ENCODE measurements around the gene PGLYRP2.
"Not testable (repeated sequence)": the region's sequence is repeated elsewhere in the genome, so short reads cannot be mapped to it uniquely, and the experiment has no call there.

The PGLYRP2 gene, protein sequence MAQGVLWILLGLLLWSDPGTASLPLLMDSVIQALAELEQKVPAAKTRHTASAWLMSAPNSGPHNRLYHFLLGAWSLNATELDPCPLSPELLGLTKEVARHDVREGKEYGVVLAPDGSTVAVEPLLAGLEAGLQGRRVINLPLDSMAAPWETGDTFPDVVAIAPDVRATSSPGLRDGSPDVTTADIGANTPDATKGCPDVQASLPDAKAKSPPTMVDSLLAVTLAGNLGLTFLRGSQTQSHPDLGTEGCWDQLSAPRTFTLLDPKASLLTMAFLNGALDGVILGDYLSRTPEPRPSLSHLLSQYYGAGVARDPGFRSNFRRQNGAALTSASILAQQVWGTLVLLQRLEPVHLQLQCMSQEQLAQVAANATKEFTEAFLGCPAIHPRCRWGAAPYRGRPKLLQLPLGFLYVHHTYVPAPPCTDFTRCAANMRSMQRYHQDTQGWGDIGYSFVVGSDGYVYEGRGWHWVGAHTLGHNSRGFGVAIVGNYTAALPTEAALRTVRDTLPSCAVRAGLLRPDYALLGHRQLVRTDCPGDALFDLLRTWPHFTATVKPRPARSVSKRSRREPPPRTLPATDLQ

GRCh38 chr19:15479391-15480345 is at the start of gene PGLYRP2:
PGLYRP2 (minus strand) TSS chr19:15479501; CDS start chr19:15479371, 130 bp downstream.
- no peak for DNase-seq (ENCODE audit: low read depth, low spot score)

GRCh38 chr19:15527705-15528104 is 48.4 kb upstream of the PGLYRP2 start:
- DNase-seq (ENCODE audit: low read depth, low spot score): no peak

- DNase-seq (ENCODE audit: low read depth, low spot score): no peak
Measured at GRCh38 chr19:15526408-15526807, 47.1 kb upstream of the PGLYRP2 start.

GRCh38 chr19:15525291-15525690 is 46.0 kb upstream of the PGLYRP2 start:
- DNase-seq (ENCODE audit: low read depth, low spot score): no peak

DNA sequence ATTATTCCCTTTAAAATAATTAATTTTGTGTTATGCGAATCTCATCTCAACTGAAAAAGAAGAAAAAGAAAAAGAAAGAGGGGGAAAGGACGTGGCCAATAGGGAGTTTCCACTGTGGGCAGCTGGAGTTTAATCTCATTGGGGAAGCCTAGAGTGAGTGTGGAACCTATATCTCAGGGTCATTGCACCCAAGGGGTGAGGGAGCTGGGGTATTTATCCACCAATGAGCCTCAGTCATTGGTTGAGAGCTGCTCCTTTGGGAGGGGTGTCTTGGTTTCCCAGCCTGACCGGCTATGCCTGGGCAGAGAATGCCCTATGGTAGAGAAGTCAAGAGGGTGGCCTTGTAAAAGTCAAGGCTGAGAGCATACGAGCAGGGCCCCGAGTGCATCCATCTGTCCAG is 45.5 kb upstream of the PGLYRP2 start:
- no peak for DNase-seq (ENCODE audit: low read depth, low spot score)

DNA sequence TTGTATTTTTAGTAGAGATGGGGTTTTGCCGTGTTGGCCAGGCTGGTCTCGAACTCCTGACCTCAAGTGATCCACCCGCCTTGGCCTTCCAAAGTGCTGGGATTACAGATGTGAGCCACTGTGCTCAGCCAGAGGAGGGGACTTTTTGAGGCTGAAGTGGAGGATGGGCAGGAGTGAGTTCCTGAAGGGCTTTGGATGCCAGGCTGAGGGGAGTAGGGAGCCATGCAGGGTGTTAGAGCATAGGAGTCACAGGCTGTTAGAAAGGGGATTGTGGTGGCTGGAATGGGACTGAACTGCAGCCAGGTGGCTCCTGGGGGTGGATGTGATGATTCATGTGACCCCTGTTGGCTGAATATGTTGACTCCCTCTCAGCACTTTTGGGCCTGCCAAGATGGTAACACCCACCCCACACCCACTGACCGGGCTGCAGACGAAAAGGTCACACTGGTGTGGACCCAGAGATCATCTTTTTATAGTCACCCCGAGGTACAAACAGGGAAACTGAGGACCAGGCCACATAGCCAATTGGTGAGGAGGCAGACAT is 40.2 kb upstream of the PGLYRP2 start:
- no peak for DNase-seq (ENCODE audit: low read depth, low spot score)

GRCh38 chr19:15517778-15518177 is 38.5 kb upstream of the PGLYRP2 start:
- DNase-seq (ENCODE audit: low read depth, low spot score): no peak

- DNase-seq (ENCODE audit: low read depth, low spot score): no peak
Measured at GRCh38 chr19:15516363-15516762, 37.1 kb upstream of the PGLYRP2 start.

- not testable (repeated sequence) for DNase-seq (ENCODE audit: low read depth, low spot score)
Measured at GRCh38 chr19:15515227-15515625, 35.9 kb upstream of the PGLYRP2 start.

DNA sequence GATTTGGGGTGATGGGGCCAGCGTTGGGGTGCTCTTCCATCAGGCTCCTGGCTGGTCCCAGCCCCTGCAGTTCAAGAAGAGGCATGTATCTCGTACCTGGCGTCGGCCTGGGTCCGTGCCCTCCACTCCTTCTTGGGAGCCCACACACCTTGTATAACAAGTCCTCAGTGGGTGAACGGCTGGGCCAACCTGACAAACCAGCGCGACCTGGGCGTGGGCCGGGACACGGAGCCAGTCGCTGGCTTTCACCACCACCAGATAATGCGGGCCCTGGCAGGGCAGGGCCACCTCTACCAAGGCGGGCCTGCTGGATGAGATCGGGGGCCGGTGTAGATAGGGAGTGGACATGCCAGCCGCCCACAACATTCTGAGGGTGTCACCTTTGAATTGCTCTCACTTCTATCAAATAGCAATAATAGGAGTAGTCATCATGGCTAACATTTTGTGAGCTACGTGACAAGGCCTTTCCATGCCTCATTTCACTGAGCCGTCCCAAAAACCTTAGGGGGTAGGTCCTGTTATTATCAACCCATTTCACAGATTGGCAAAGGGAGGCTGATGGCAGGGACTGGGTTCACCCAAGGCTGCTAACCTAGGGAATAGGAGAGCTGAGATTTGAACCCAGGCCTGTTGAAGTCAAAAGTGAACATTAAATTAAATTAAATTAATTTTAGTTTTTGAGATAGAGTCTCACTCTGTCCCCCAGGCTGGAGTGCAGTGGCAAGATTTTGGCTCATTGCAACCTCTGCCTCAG is 32.5 kb upstream of the PGLYRP2 start:
- no peak for DNase-seq (ENCODE audit: low read depth, low spot score)

- DNase-seq (ENCODE audit: low read depth, low spot score): no peak
Measured at GRCh38 chr19:15508035-15508710, 28.9 kb upstream of the PGLYRP2 start, which contains the start of gene CYP4F22. CYP4F22 (plus strand) TSS chr19:15508525; CDS start chr19:15525337, 16,812 bp downstream.

DNA sequence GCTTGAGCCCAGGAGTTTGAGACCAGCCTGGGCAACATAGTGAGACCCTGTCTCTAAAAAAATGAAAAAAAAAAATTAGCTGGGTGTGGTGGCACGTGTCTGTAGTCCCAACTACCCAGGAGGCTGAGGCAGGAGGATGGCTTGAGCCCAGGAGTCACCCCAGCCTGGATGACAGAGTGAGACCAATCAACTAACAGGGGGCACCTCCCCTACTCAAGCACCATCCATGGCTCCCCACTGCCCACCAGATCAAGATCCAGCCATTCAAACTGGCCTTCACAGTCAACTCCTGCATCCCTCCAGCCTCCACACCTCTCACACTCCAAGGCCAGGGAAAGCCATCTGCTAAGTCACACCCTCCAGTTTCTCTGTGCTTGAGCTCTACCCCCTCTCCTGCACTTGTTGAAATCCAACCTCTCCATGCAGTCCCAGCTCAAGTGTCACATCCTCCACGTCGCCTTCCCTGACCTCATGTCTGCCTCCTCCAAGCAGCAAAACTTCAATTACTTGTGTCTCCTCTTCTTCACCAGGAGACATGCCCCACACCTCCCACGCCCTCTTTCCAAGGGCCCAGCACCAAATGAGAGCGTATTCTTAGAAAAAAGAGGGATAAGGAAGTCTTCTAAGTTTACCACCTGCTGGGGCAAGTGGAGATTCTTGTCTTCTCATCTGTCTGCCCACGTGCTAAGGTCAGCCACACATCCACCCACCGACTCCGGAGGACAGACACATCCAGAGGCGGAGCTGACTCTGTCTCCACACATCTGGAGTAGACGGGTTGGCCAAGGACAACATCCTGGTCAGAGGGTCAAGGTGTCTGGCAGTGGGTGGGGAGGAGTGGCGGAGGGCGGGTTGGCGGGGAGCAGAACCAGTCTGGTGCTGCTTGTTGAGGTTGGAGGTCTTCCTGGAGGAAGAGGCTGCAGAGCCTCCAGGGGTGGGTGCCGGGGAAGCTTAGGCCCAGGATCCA is 28.1 kb upstream of the PGLYRP2 start:
- DNase-seq (ENCODE audit: low read depth, low spot score): no peak

DNA sequence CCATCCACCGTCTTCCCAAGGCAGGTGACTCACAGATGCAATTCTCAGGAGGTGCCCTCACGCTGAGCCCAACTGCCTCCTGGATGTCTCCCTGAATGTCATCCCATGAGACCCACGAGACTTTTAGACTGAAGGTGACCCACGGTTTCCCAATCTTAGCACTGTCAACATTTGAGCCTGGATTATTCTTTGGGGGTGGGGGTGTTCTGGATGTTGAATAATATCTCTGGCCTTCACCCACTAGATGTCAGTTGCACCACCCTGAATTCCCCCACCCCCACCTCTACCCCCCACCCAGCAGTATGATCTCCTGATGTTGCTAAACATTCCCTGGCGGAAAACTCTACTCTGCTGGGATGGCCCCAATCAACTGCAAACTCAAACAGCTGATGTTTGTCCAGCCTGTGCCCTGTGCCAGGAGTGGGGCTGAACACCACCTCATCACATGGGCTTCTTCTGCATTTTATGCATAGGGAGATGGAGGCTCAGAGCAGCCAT is 26.8 kb upstream of the PGLYRP2 start:
- DNase-seq (ENCODE audit: low read depth, low spot score): no peak

DNA sequence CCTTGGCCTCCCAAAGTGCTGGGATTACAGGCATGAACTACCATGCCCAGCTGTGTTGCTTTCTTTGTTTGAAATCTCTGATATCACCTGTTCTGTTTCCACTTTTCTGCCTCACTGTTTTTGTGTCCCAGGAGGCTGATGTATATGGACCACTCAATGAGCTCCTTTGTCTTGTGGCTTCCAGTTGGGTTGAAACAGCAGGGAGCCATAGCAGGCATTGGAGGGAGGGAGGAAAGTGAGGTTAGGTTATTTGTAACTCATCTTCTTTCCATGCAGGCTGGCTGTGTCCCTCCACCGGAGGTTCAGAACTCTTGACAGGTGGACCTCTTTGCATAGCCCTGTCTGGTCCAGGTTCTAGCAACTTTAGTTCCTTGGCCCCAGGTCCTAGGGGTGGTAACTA is 23.0 kb upstream of the PGLYRP2 start:
- DNase-seq (ENCODE audit: low read depth, low spot score): no peak

- DNase-seq (ENCODE audit: low read depth, low spot score): no peak
Measured at GRCh38 chr19:15501596-15501995, 22.3 kb upstream of the PGLYRP2 start.

DNA sequence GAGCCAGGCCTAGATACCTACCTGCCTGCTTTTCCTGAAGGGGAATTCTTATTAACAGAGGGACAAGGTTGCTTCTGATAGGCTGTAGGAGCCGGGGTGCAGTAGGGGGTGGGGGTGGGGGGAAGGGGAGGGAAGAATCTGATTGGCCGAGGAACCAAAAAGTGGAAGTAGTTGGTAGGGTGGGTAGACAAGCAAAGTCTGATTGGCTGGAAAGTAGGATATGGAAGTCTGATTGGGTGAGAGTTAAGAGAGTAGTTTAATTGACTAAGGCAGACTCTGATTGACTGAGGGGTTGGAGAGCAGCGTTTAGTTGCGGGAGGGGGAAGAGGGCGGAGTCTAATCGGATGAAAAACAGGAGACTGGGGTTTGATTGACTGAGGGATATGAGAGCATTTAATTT is 19.6 kb upstream of the PGLYRP2 start:
- DNase-seq (ENCODE audit: low read depth, low spot score): no peak

GRCh38 chr19:15498156-15498858 is 19.0 kb upstream of the PGLYRP2 start:
- DNase-seq (ENCODE audit: low read depth, low spot score): no peak

- no peak for DNase-seq (ENCODE audit: low read depth, low spot score)
Measured at GRCh38 chr19:15495151-15495550, 15.8 kb upstream of the PGLYRP2 start.

Data from iPS DF 19.7 (cell line).